Upper lobe of left lung (tissue), 4 donors: ENCODE results near the gene CASP8.

Source experiments
- CTCF ChIP-seq, 6 experiments: fragments of 450-650 bp in 4 of 6; fragments of 200-600 bp in 2 of 6; sonication (generic) in 2 of 6; IDR thresholded peaks; one replicate each; pipeline ENCODE4 v1.5.1; 2016 to 2019; ENCODE audit warnings: antibody characterized with exemption in 6 of 6
- POLR2A ChIP-seq, 4 donors: fragments of 450-650 bp; IDR thresholded peaks; one replicate each; pipeline ENCODE4 v1.5.1; 2016 to 2017; ENCODE audit warnings: antibody characterized with exemption in 4 of 4, mild to moderate bottlenecking in 2 of 4

DNA sequence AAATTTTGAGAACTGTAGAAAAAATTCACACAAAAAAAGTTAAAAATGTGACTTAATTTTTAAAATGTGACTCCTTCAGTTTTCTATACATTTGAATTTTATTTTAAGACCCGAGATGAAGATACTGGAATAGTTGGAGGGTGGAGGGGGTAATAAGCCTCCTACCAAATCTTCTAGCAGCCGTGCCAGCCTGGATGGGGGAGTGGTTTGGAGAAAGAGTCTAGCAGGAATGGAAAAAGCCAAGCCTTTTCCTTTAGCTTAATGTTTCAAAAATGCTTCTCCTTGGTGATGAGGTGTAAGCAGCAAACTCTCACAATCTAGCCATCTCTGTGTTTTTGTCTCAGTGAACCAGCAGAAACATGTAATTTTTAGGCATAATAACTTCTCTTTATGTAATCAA is 14.7 kb downstream of the CASP8 start:
- TF ChIP-seq CTCF (IDR thresholded peaks at IDR 0.05) (no peak), POLR2A (IDR thresholded peaks at IDR 0.05) (no peak)
